ENCODE results near the gene AGBL1.

Gene AGBL1

GRCh38 chr15:86162641-86163040 is 83.0 kb downstream of the AGBL1 start:
- ChIA-PET POLR2A (no interaction called here), CTCF (no interaction called here)
- Histone ChIP-seq H3K4me1 (ENCODE audit: control insufficient read depth, insufficient read depth, low read length) (peaks cover 25% of the 10 kb centered on the region), H3K36me3 (ENCODE audit: control insufficient read depth in 2 of 2, insufficient read depth in 1 of 2, low read length in 2 of 2) (no peaks in the 10 kb centered on the region; a peak in 1 of 3 replicates), H3K27ac (ENCODE audit: extremely low read depth, low read depth, low read length) (no peak overlapping the region), H3K4me3 (ENCODE audit: low read depth, low read length) (no peak overlapping the region), H3K9me3 (ENCODE audit: control insufficient read depth, insufficient read depth, low read depth, low read length) (no peaks in the 10 kb centered on the region)
- TF ChIP-seq, protein P1, sequence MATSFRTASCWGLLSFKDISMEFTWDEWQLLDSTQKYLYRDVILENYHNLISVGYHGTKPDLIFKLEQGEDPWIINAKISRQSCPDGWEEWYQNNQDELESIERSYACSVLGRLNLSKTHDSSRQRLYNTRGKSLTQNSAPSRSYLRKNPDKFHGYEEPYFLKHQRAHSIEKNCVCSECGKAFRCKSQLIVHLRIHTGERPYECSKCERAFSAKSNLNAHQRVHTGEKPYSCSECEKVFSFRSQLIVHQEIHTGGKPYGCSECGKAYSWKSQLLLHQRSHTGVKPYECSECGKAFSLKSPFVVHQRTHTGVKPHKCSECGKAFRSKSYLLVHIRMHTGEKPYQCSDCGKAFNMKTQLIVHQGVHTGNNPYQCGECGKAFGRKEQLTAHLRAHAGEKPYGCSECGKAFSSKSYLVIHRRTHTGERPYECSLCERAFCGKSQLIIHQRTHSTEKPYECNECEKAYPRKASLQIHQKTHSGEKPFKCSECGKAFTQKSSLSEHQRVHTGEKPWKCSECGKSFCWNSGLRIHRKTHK (tag by site-specific recombination; IDR thresholded peaks at IDR 0.05) = no peak
- TF ChIP-seq ZBTB8A (tag by site-specific recombination; IDR thresholded peaks at IDR 0.05) = no peak
- TF ChIP-seq ZNF664 (tag by site-specific recombination; IDR thresholded peaks at IDR 0.05) = no peak
- TF ChIP-seq SALL2 (tag by site-specific recombination; IDR thresholded peaks at IDR 0.05; ENCODE audit: borderline replicate concordance) = no peak
- TF ChIP-seq ZNF366 (tag by site-specific recombination; conservative IDR thresholded peaks at IDR 0.05) = no peak
- TF ChIP-seq ZIC2 (tag by site-specific recombination; IDR thresholded peaks at IDR 0.05) = no peak
- TF ChIP-seq ZNF175 (tag by site-specific recombination; IDR thresholded peaks at IDR 0.05) = no peak
- no peak for TF ChIP-seq ZNF23 (tag by site-specific recombination; IDR thresholded peaks at IDR 0.05; ENCODE audit: borderline replicate concordance)
- no peak for TF ChIP-seq GLIS1 (tag by site-specific recombination; IDR thresholded peaks at IDR 0.05)

DNA sequence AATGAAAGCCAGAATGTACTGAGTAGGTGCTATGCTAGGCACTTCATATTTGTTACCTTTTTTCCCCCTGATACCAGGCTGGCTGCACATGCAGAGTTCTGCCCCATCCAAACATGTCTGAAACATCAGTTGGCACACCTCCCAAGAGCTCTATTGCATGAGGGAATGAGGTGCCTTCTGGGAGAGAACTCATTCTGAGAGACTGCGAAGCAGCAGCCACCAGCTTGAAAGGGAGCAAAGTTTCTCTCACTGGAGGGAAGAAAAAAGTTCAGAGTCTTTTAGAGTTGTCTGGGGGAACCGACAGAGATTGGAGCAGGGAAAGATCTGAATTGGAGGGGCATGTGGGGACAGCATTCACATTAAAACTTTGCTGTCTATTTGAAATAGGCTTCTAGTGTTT is 84.1 kb downstream of the AGBL1 start:
- ChIA-PET POLR2A (no interaction called here), CTCF (interaction anchor here (0.6 to 0.8 kb wide), 2 partner anchors 9 to 13 kb away, joined by 3 to 5 read pairs; no protein-coding TSS in a partner anchor)
- no peaks in the 10 kb centered on the region for H3K9me3 ChIP-seq (ENCODE audit: control insufficient read depth, insufficient read depth, low read depth, low read length)
- no peak overlapping the region for H3K4me3 ChIP-seq (ENCODE audit: low read depth, low read length)
- H3K27ac ChIP-seq (ENCODE audit: extremely low read depth, low read depth, low read length) = peak overlapping the region; percentile 91
- H3K36me3 ChIP-seq (ENCODE audit: control insufficient read depth in 2 of 2, insufficient read depth in 1 of 2, low read length in 2 of 2) = no peaks in the 10 kb centered on the region; a peak in 1 of 3 replicates
- TF ChIP-seq ZNF560 (tag by site-specific recombination; IDR thresholded peaks at IDR 0.05; ENCODE audit: borderline replicate concordance) (no peak), SP7 (tag by site-specific recombination; IDR thresholded peaks at IDR 0.05) (no peak), SCRT1 (tag by site-specific recombination; IDR thresholded peaks at IDR 0.05; ENCODE audit: borderline replicate concordance) (no peak), CTCF (tag by site-specific recombination; IDR thresholded peaks at IDR 0.05) (no peak), ZNF654 (tag by site-specific recombination; IDR thresholded peaks at IDR 0.05; ENCODE audit: low read depth) (no peak), ZNF202 (tag by site-specific recombination; IDR thresholded peaks at IDR 0.05; ENCODE audit: borderline replicate concordance) (no peak), HOXA7 (CRISPR knock-in tag; IDR thresholded peaks at IDR 0.05; ENCODE audit: borderline replicate concordance) (no peak), ZNF600 (tag by site-specific recombination; IDR thresholded peaks at IDR 0.05) (no peak), ZNF280C (tag by site-specific recombination; IDR thresholded peaks at IDR 0.05) (no peak), SP3 (tag by site-specific recombination; IDR thresholded peaks at IDR 0.05) (no peak)
- peaks cover 25% of the 10 kb centered on the region for H3K4me1 ChIP-seq (ENCODE audit: control insufficient read depth, insufficient read depth, low read length)
